Activated B cell treated with CpG ODN at 0.5 μM for 24 hours (primary cell): ENCODE measurements around the gene PRDM16. TPM values are rescaled to one million over a fixed set of nuclear protein-coding genes. Genes with fewer than 3 reads are reported as not detected.

Experiments
- ATAC-seq: fragments of 200-7000 bp; cut with Tn5 transposase; one replicate; pipeline ENCODE4 v1.10.0; 2021; ENCODE audit warnings: low read depth, mild to moderate bottlenecking, moderate library complexity
- CTCF ChIA-PET: fragments of 350-600 bp; sonication (Branson Sonifier 250); formaldehyde crosslinking; loops from one replicate; lab custom pipeline; 2021; ENCODE audit warnings: antibody characterized with exemption; lab: Charles Lee
- POLR2A ChIA-PET: fragments of 350-600 bp; sonication (Branson Sonifier 250); formaldehyde crosslinking; loops from one replicate; lab custom pipeline; 2021; ENCODE audit warnings: antibody characterized with exemption; lab: Charles Lee
- DNase-seq: peaks from one replicate; pipeline ENCODE4 v3.0.0; 2022
- H3K27ac Mint-ChIP-seq: one replicate; pipeline ENCODE4 v1.8.0; 2020; ENCODE audit warnings: mixed read lengths
- H3K27me3 Mint-ChIP-seq: one replicate; pipeline ENCODE4 v1.8.0; 2021; ENCODE audit warnings: mixed read lengths
- H3K36me3 Mint-ChIP-seq: one replicate; pipeline ENCODE4 v1.8.0; 2021; ENCODE audit warnings: low read depth, mixed read lengths
- H3K4me1 Mint-ChIP-seq: one replicate; pipeline ENCODE4 v1.8.0; 2021; ENCODE audit warnings: mixed read lengths
- H3K4me3 Mint-ChIP-seq: one replicate; pipeline ENCODE4 v1.8.0; 2020; ENCODE audit warnings: mild to moderate bottlenecking, mixed read lengths
- H3K9me3 Mint-ChIP-seq: one replicate; pipeline ENCODE4 v1.8.0; 2020; ENCODE audit warnings: mixed read lengths
- CTCF ChIP-seq: fragments of 200-600 bp; IDR thresholded peaks from one replicate; pipeline ENCODE4 v1.8.0; 2022; ENCODE audit warnings: antibody characterized with exemption, mild to moderate bottlenecking
- intact Hi-C: fragments of 100-400 bp; cut with micrococcal nuclease; formaldehyde crosslinking; loops from one replicate; pipeline ENCODE4 v1.15.1; 2024
- total RNA-seq: library from RNA; stranded (reverse); gene quantifications from 2 replicates; pipeline ENCODE4 v1.2.3, GENCODE V29; 2022

PRDM16 gene
- total RNA-seq, 1 donor from 2014 or later = not detected

GRCh38 chr1:3192825-3193224 lies 123.8 kb downstream of the PRDM16 start:
- ATAC-seq = no peak
- Mint-ChIP-seq H3K36me3 (no peaks in the 10 kb centered on the region), H3K27me3 (peaks cover 10% of the 10 kb centered on the region), H3K27ac (no peak overlapping the region), H3K9me3 (no peaks in the 10 kb centered on the region), H3K4me3 (no peak overlapping the region), H3K4me1 (no peaks in the 10 kb centered on the region)
- intact Hi-C loops = no loop called here
- no peak for TF ChIP-seq CTCF
- CTCF ChIA-PET = no interaction called here
- POLR2A ChIA-PET = no interaction called here
- no peak for DNase-seq

- ChIA-PET CTCF (no interaction called here), POLR2A (no interaction called here)
- no peak overlapping the region for H3K4me3 Mint-ChIP-seq
- H3K27me3 Mint-ChIP-seq = peaks cover 10% of the 10 kb centered on the region
- H3K4me1 Mint-ChIP-seq = no peaks in the 10 kb centered on the region
- DNase-seq (no peak), ATAC-seq (no peak)
- no peak overlapping the region for H3K27ac Mint-ChIP-seq
- H3K36me3 Mint-ChIP-seq = no peaks in the 10 kb centered on the region
- no peak for TF ChIP-seq CTCF
- H3K9me3 Mint-ChIP-seq = no peaks in the 10 kb centered on the region
- intact Hi-C loops = no loop called here
These were observed 124.8 kb downstream of the PRDM16 start for GRCh38 chr1:3193811-3194210.

- Mint-ChIP-seq H3K27ac (no peak overlapping the region), H3K36me3 (no peaks in the 10 kb centered on the region), H3K4me1 (no peaks in the 10 kb centered on the region), H3K4me3 (no peak overlapping the region), H3K27me3 (peaks cover 4% of the 10 kb centered on the region), H3K9me3 (no peaks in the 10 kb centered on the region)
- intact Hi-C loops = no loop called here
- no peak for ATAC-seq
- DNase-seq = no peak
- ChIA-PET POLR2A (no interaction called here), CTCF (no interaction called here)
- TF ChIP-seq CTCF = no peak
These were observed 125.9 kb downstream of the PRDM16 start for GRCh38 chr1:3194760-3195479.

- Mint-ChIP-seq H3K36me3 (no peaks in the 10 kb centered on the region), H3K27me3 (peaks cover 4% of the 10 kb centered on the region), H3K9me3 (no peaks in the 10 kb centered on the region), H3K27ac (no peak overlapping the region), H3K4me1 (no peaks in the 10 kb centered on the region), H3K4me3 (no peak overlapping the region)
- no peak for ATAC-seq
- intact Hi-C loops = no loop called here
- no peak for TF ChIP-seq CTCF
- ChIA-PET CTCF (no interaction called here), POLR2A (no interaction called here)
- no peak for DNase-seq
These were observed 126.4 kb downstream of the PRDM16 start for GRCh38 chr1:3195480-3195815.

- H3K36me3 Mint-ChIP-seq = no peaks in the 10 kb centered on the region
- H3K4me1 Mint-ChIP-seq = no peaks in the 10 kb centered on the region
- DNase-seq = no peak
- intact Hi-C loops = no loop called here
- H3K27me3 Mint-ChIP-seq = peaks cover 4% of the 10 kb centered on the region
- ATAC-seq = no peak
- H3K4me3 Mint-ChIP-seq = no peak overlapping the region
- H3K27ac Mint-ChIP-seq = no peak overlapping the region
- CTCF ChIA-PET = no interaction called here
- TF ChIP-seq CTCF = no peak
- POLR2A ChIA-PET = no interaction called here
- no peaks in the 10 kb centered on the region for H3K9me3 Mint-ChIP-seq
These were observed 127.0 kb downstream of the PRDM16 start for GRCh38 chr1:3195966-3196515.
